Stimulated activated CD8-positive, alpha-beta memory T cell treated with anti-CD3 and anti-CD28 coated beads, Interleukin-4, amount 100 ng/mL, for 4 hours (primary cell): ENCODE measurements around the gene ERFL.

Experiments
- DNase-seq, 2 donors: peaks; one replicate each; pipeline ENCODE4 v3.0.0-alpha.2; 2020; ENCODE audit warnings: low read depth in 2 of 2, low spot score in 1 of 2

Gene ERFL

GRCh38 chr19:41927497-41928192 lies 604 bp downstream of the ERFL start:
- DNase-seq, result no peak

GRCh38 chr19:41926763-41927496 lies 1.3 kb downstream of the ERFL start:
- DNase-seq, result no peak

- no peak for DNase-seq
Observed at GRCh38 chr19:41926028-41926762, 2.1 kb downstream of the ERFL start.

- DNase-seq, result no peak
Observed at GRCh38 chr19:41925208-41926003, 2.8 kb downstream of the ERFL start.

- DNase-seq, result no peak
Observed at GRCh38 chr19:41924151-41925145, 3.8 kb downstream of the ERFL start.

GRCh38 chr19:41923045-41923788 lies 5.0 kb downstream of the ERFL start:
- DNase-seq, result no peak

GRCh38 chr19:41922585-41922984 lies 5.7 kb downstream of the ERFL start:
- DNase-seq, result no peak

- no peak for DNase-seq
Observed at GRCh38 chr19:41921577-41922576, 6.4 kb downstream of the ERFL start.

- no peak for DNase-seq
Observed at GRCh38 chr19:41920882-41921576, 7.2 kb downstream of the ERFL start.

- no peak for DNase-seq
Observed at GRCh38 chr19:41919948-41920712, 8.1 kb downstream of the ERFL start.

GRCh38 chr19:41918653-41919244 lies 9.5 kb downstream of the ERFL start:
- DNase-seq, result no peak

- no peak for DNase-seq
Observed at GRCh38 chr19:41918095-41918494, 10.2 kb downstream of the ERFL start.

GRCh38 chr19:41917676-41918075 lies 10.6 kb downstream of the ERFL start:
- DNase-seq, result no peak

- no peak for DNase-seq
Observed at GRCh38 chr19:41915776-41916414, 12.4 kb downstream of the ERFL start.

GRCh38 chr19:41915021-41915775 lies 13.1 kb downstream of the ERFL start:
- no peak for DNase-seq
